Amniotic epithelial cell (primary cell): ENCODE results near the gene MAP6.
"Not testable (repeated sequence)": the region's sequence is repeated elsewhere in the genome, so short reads cannot be mapped to it uniquely, and the experiment has no call there.

Experiments
- DNase-seq: peaks from one replicate; pipeline ENCODE4 v3.0.0-alpha.2; 2010; ENCODE audit warnings: low read depth

MAP6 gene

GRCh38 chr11:75668451-75669297 is at the start of gene MAP6:
MAP6 (minus strand) TSS chr11:75669038; CDS start chr11:75668369, 669 bp downstream.
- DNase-seq: no peak

DNA sequence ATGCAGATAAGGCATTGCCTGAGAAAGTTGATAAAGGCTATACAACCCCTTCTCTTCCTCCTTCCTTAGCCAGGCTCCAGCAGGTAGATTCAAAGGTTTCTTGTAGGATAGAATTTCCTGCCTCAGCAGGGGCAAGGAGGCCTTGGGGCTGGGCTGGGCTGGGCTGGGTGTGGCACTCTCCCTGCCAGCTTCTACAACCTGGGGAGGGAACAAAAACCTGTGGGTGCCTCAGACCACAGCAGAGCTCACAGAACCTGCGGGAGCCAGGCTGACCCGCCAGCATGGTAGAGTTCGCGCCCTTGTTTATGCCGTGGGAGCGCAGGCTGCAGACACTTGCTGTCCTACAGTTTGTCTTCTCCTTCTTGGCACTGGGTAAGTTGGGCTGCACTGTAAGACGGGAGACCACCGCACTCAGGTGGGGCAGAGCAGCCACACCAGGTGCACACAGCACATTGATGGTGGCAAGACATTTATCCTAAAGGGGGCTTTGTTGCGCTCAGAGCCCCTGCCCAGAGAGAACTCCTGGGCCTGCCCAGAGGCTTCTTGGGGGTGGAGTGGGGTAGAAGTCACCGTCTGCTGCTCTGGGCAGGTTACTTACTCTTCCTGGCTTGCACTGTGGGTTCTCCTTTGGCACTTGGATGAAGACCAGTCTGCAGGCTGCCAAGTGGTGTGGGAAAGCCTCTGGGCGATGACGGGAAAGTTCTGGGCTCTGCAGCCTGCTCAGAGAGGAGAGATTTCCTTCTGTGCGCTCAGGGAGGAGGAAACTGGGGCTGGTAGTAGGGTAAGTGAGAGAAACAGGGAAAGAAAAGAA is 49.0 kb upstream of the MAP6 start, which contains the start of gene MOGAT2:
MOGAT2 (plus strand) TSS at position 231 of the 811 bp plus-strand sequence; CDS start at position 282, 51 bp downstream.
- no peak for DNase-seq

DNA sequence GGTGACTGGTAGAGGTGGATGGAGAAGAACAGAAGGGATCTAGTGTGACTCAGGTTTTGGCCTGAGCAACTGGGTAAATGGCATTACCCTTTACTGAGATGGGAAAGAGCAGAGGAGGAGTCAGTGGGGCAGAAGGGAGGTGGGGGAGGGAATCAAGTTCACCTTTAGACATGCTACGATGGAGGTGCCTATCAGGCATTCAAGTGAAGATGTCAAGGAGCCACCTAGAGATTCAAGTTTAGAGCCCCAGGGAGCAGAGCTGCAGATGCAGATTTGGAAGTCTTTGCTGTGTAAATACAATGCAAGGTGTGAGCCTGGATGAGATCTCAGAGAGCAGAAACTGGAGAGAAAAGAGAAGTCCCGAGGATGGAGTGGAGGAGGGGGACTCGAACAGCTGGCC is 47.8 kb upstream of the MAP6 start:
- no peak for DNase-seq

DNA sequence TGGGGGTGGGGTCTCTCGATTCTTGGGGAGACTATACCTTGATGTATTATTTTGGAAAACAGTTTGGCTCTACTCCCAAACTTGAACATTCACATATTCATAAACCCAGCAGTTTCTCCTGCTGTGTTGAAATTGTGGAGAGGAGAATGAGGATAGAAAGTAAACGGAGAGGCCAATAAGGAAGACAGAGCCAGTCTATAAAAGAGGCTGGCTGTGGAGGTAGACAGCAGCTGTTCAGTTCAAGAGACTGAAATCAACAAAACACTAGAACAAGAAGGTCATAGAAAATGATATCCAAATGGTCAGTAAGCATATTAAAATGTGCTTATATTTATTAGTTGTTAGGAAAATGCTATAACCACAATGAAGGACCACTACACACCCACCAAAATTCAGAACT is 46.9 kb upstream of the MAP6 start:
- no peak for DNase-seq

DNA sequence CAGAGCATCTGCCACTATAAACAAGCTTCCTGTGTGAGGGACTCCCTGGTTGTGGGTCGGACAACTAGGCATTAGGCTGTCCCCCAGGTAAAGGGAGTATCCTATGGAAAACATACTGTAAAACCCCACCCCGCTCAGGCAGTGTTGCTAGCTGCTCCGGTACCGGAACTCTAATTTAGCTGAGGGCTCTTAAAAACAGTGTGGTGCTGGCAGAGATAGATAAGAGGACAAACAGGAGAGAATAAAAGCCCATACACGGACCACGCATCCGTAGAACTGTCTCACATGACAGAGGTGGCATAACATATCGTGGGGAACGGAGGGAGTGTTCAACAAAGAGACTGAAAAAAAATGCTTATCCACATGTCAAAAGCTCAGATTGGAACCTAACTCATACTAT is 45.4 kb upstream of the MAP6 start:
- no peak for DNase-seq

GRCh38 chr11:75706260-75706729 is 37.5 kb upstream of the MAP6 start:
- peak; percentile 74 for DNase-seq

- no peak for DNase-seq
These were observed 36.7 kb upstream of the MAP6 start for GRCh38 chr11:75705541-75705940.

DNA sequence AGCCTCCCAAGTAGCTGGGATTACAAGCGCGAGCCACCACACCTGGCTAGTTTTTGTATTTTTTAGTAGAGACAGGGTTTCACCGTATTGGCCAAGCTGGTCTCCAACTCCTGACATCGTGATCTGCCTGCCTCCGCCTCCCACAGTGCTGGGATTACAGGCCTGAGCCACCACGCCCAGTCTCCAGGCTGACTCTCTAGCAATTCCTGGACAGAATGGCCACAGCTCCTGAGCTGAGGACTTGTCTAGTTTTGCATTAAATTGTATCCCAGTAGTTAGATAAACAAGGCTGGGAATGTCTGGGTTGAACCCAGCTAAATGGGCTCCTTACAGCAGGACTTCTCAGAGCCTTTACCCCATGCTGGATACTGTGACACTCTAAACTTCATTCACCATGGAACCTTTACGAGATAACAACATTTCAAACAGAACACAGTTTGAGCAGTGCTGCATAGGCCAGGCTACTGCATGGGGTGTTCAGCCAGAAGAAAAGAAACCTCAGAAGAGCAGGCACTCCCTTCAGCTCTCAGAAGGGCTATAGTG is 34.9 kb upstream of the MAP6 start:
- no peak for DNase-seq

DNA sequence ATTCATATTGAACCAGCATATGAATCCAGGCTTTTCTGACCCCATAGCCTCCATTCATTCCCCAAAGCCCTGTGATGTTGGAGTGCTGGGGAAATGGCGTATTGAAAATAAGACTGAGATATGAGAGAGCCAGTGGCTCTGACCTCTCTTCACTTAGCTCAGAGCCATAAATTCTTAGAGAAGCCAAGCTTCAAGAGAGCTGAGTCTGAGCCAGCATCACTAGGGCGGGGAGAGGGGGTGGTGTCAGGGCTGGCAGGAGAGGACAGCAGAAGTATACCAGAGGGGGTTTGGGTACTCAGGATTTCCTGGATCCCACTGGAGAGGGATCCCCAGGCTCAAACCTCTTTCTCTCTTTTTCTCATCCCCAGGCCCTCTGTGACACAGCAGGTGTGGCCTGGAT is 32.1 kb upstream of the MAP6 start:
- no peak for DNase-seq

GRCh38 chr11:75697906-75698581 is 29.2 kb upstream of the MAP6 start:
- no peak for DNase-seq

- no peak for DNase-seq
These were observed 23.0 kb upstream of the MAP6 start for GRCh38 chr11:75691804-75692203.

- DNase-seq: no peak
These were observed 21.2 kb upstream of the MAP6 start for GRCh38 chr11:75689863-75690609.

- DNase-seq: not testable (repeated sequence)
These were observed 15.0 kb upstream of the MAP6 start for GRCh38 chr11:75683856-75684255.

- no peak for DNase-seq
These were observed 10.7 kb upstream of the MAP6 start for GRCh38 chr11:75679566-75679965.

GRCh38 chr11:75678620-75679259 is 9.9 kb upstream of the MAP6 start:
- no peak for DNase-seq

DNA sequence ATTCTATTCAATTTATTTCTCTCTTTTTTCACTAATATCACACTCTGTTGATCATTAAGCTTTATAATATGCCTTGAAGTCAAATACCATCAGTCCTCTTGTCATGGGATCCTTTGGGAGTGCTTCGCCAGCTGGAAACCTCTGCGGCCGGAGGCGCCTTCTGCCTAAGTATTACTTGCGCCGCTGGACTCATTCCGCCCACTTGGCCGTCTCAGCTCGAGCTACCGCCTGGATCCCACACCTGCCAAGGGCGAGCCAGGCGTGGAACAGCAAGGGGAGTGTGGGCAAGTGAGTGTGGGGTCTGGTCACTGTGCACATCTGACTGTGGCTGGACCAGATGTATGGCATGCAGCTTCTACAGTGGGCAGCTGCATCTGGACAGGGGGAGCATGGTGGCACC is 9.1 kb upstream of the MAP6 start:
- DNase-seq: no peak

- no peak for DNase-seq
These were observed 8.4 kb upstream of the MAP6 start for GRCh38 chr11:75677275-75677674.

DNA sequence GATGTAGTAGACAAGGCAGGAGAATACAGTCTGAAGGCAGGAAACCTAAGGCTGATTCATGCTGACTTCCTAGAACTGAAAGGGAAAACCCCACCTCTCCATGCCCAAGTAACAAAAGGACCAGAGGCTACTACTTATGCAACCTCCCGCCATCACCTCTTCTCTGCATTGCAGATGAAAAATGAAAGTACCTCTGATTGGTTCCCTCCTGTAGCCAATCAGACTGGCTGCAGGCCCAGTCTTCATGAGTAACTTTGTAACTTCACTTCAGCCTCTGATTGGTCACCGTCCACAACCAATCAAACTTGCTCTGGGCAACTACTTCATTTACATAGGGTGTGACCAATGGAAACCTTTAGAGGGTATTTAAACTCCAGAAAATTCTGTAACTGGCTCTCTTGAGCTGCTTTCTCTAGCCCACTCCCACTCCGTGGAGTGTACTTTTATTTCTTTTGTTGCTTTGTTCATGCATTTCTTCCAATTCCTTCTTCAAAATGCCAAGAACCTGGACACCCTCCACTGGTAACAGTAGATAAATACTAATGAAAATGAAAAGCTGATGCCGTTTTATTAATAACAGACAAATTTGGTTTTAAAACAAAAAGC is 5.2 kb upstream of the MAP6 start:
- peak; percentile 80 for DNase-seq

- peak; percentile 15 for DNase-seq
These were observed 897 bp downstream of the MAP6 start for GRCh38 chr11:75667831-75668450.

DNA sequence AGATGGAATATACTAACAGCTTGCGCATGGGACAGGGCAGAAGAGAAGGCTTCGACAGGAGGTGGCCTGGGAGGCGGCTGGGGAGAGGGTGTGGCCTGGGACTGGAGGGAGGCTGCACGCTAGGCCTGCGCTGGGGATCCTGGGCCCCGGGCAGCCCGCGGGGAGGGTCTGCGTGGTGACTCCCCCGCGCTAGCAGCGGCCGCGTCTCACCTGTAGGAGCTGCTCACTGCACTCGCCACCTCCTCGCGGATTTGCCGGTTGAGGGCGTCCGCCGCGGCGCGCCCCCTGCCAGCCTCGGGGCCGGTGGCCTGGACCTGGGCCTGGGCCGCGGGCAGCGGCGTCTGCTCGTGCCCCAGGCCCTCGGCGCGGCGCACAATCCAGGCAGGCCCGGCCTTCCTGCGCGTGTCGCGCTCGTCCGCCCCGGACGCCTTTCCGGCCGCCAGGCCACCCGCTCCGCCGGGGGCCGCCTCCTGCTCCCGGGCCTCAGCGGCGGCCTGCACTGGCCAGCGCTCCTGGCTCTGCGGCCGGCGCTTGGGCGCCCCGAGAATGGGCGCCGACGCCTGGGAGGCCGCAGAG is 1.5 kb downstream of the MAP6 start:
- no peak for DNase-seq
